ENCODE measurements around the gene KDELR3. TPM values are rescaled to one million over a fixed set of nuclear protein-coding genes. Genes with fewer than 3 reads are reported as not detected.

Gene KDELR3
- total and polyA plus RNA-seq, 2 experiments from 2014 or later, result 5.6 to 5.7 TPM

- Histone ChIP-seq H4K20me1 (replicated peaks; ENCODE audit: insufficient read depth) (peaks cover 54% of the 10 kb centered on the region), H3K4me3 (no peak overlapping the region), H3K27ac (ENCODE audit: low read depth) (no peak overlapping the region), H3K4me1 (ENCODE audit: insufficient read depth) (peaks cover 6% of the 10 kb centered on the region; the same call in 1 of the 2 replicates), H2AFZ (no peak overlapping the region), H3K4me2 (no peak overlapping the region), H3F3A (replicated peaks; ENCODE audit: low read depth) (peaks cover 36% of the 10 kb centered on the region), H3K9me2 (ENCODE audit: insufficient read depth) (no peaks in the 10 kb centered on the region), H3K36me3 (ENCODE audit: insufficient read depth) (peaks cover 91% of the 10 kb centered on the region), H3K27me3 (ENCODE audit: insufficient read depth) (no peaks in the 10 kb centered on the region), H3K79me2 (replicated peaks; ENCODE audit: insufficient read depth) (peaks cover 92% of the 10 kb centered on the region)
- Mint-ChIP-seq H3K27me3 (ENCODE audit: insufficient read depth, low read depth, poor library complexity) (peaks cover 6% of the 10 kb centered on the region), H3K4me1 (peaks cover 22% of the 10 kb centered on the region), H3K27ac (no peak overlapping the region), H3K36me3 (ENCODE audit: low read depth) (peaks cover 100% of the 10 kb centered on the region), H3K9me3 (no peaks in the 10 kb centered on the region), H3K4me3 (no peak overlapping the region)
- DNase-seq (ENCODE audit: low spot score) (no peak), ATAC-seq (no peak)
- TF ChIP-seq JUNB (IDR thresholded peaks at IDR 0.05; ENCODE audit: unreplicated experiment), result no peak
- no peak for TF ChIP-seq POLR2AphosphoS5 (IDR thresholded peaks at IDR 0.05; ENCODE audit: low read depth)
- TF ChIP-seq ETS1 (IDR thresholded peaks at IDR 0.05), result no peak
- no peak for TF ChIP-seq NANOG (IDR thresholded peaks at IDR 0.05; ENCODE audit: borderline replicate concordance)
- TF ChIP-seq REST (IDR thresholded peaks at IDR 0.05; ENCODE audit: unreplicated experiment), result no peak
- TF ChIP-seq ZNF331 (CRISPR knock-in tag; IDR thresholded peaks at IDR 0.05; ENCODE audit: low read depth), result no peak
- TF ChIP-seq ZNF114 (CRISPR knock-in tag; IDR thresholded peaks at IDR 0.05), result no peak
- no peak for TF ChIP-seq ZNF462 (CRISPR knock-in tag; IDR thresholded peaks at IDR 0.05)
- no peak for TF ChIP-seq CTCF (conservative IDR thresholded peaks at IDR 0.05; ENCODE audit: low read depth in 2 of 2)
- no peak for TF ChIP-seq CREB1 (CRISPR knock-in tag; IDR thresholded peaks at IDR 0.05; ENCODE audit: low read depth)
- no peak for TF ChIP-seq STAT1 (IDR thresholded peaks at IDR 0.05; ENCODE audit: unreplicated experiment)
- TF ChIP-seq EZH2 (IDR thresholded peaks at IDR 0.05; ENCODE audit: low read depth, unreplicated experiment), result no peak
- no peak for TF ChIP-seq EZH2phosphoT487 (IDR thresholded peaks at IDR 0.05; ENCODE audit: unreplicated experiment)
Measured at GRCh38 chr22:38497869-38498268, 30.0 kb downstream of the KDELR3 start.
